Common myeloid progenitor, CD34-positive (primary cell): ENCODE results near the gene RAI14.

Experiments used
- CTCF ChIA-PET: fragments of 350-600 bp; sonication (Branson Sonifier 250); formaldehyde crosslinking; loops from one replicate; lab custom pipeline; 2021; ENCODE audit warnings: antibody characterized with exemption; lab: Charles Lee
- POLR2A ChIA-PET: fragments of 350-600 bp; sonication (Branson Sonifier 250); formaldehyde crosslinking; loops from one replicate; lab custom pipeline; 2021; ENCODE audit warnings: antibody characterized with exemption; lab: Charles Lee
- DNase-seq, 3 donors: peaks; one replicate each; pipeline versions ENCODE4 v3.0.0 to v3.0.0-alpha.2; 2013
- H3K27ac ChIP-seq, 2 experiments: 1 replicate in 1 of 2; 2 replicates in 1 of 2; pipeline ENCODE4 v1.7.0; 2013; ENCODE audit warnings: inconsistent platforms in 2 of 2, low read length in 2 of 2, mild to moderate bottlenecking in 2 of 2, low read depth in 1 of 2, moderate library complexity in 1 of 2; ENCODE audit not compliant: severe bottlenecking in 2 of 2, insufficient read depth in 1 of 2, poor library complexity in 1 of 2
- H3K27me3 ChIP-seq, 5 experiments: replicated peaks in 2 of 5; 1 replicate in 3 of 5; 2 replicates in 2 of 5; pipeline versions ENCODE4 v1.6.1 to v1.7.0; 2013; ENCODE audit warnings: low read length in 4 of 5, mild to moderate bottlenecking in 2 of 5, moderate library complexity in 2 of 5, inconsistent platforms in 1 of 5; ENCODE audit not compliant: insufficient read depth in 5 of 5, control insufficient read depth in 4 of 5
- H3K36me3 ChIP-seq, 4 experiments: 1 replicate in 2 of 4; 2 replicates in 2 of 4; pipeline versions ENCODE4 v1.6.1 to v1.7.0; 2013; ENCODE audit warnings: low read length in 3 of 4, control low read depth in 1 of 4, mild to moderate bottlenecking in 1 of 4; ENCODE audit not compliant: control insufficient read depth in 4 of 4, insufficient read depth in 4 of 4
- H3K4me1 ChIP-seq, 4 experiments: 1 replicate in 3 of 4; 2 replicates in 1 of 4; pipeline versions ENCODE4 v1.6.1 to v1.7.1; 2013; ENCODE audit warnings: low read length in 3 of 4, mild to moderate bottlenecking in 3 of 4, control low read depth in 1 of 4, inconsistent platforms in 1 of 4, moderate library complexity in 1 of 4; ENCODE audit not compliant: control insufficient read depth in 4 of 4, insufficient read depth in 4 of 4; ENCODE audit errors: control extremely low read depth in 1 of 4
- H3K4me3 ChIP-seq, 7 experiments: 1 replicate in 4 of 7; 2 replicates in 3 of 7; pipeline versions ENCODE4 v1.5.1 to v1.7.0; 2013; ENCODE audit warnings: mild to moderate bottlenecking in 7 of 7, low read length in 6 of 7, moderate library complexity in 6 of 7, inconsistent platforms in 2 of 7, low read depth in 2 of 7, control low read depth in 1 of 7; ENCODE audit not compliant: insufficient read depth in 4 of 7, control insufficient read depth in 1 of 7; ENCODE audit errors: extremely low read depth in 1 of 7
- H3K9me3 ChIP-seq, 5 experiments: 1 replicate in 4 of 5; 2 replicates in 1 of 5; pipeline versions ENCODE4 v1.6.1 to v1.7.1; 2013; ENCODE audit warnings: low read length in 4 of 5, mild to moderate bottlenecking in 2 of 5, inconsistent platforms in 1 of 5, low read depth in 1 of 5, moderate library complexity in 1 of 5; ENCODE audit not compliant: control insufficient read depth in 4 of 5, insufficient read depth in 2 of 5; ENCODE audit errors: control extremely low read depth in 1 of 5
- WGBS: methylation state at CpG from one replicate; pipeline ENCODE4 v1.1.5; 2013; ENCODE audit not compliant: insufficient coverage; 5-methylcytosine and 5-hydroxymethylcytosine counted together

The RAI14 gene

GRCh38 chr5:34854459-34855174 is 198.5 kb downstream of the RAI14 start:
- Histone ChIP-seq H3K27ac (no peak overlapping the region), H3K27me3 (no peaks in the 10 kb centered on the region), H3K9me3 (no peaks in the 10 kb centered on the region), H3K36me3 (no peaks in the 10 kb centered on the region), H3K4me1 (peaks cover 0 to 2% (median 0%) of the 10 kb centered on the region in 4 experiments), H3K4me3 (no peak overlapping the region)
- DNase-seq, result no peak
- 90% methylated on average over 2 of the region's 4 CpGs for WGBS
- ChIA-PET POLR2A (no interaction called here), CTCF (interaction anchor here (0.7 to 1.7 kb wide), 2 partner anchors 10 to 44 kb away, joined by 3 read pairs; no protein-coding TSS in a partner anchor)

- H3K9me3 ChIP-seq, result no peaks in the 10 kb centered on the region
- POLR2A ChIA-PET, result no interaction called here
- H3K4me1 ChIP-seq, result peaks cover 0 to 2% (median 0%) of the 10 kb centered on the region in 4 experiments
- WGBS, result 100% methylated on average over 2 of the region's 3 CpGs
- no peak for DNase-seq
- H3K27me3 ChIP-seq, result no peaks in the 10 kb centered on the region
- no peaks in the 10 kb centered on the region for H3K36me3 ChIP-seq
- no peak overlapping the region for H3K4me3 ChIP-seq
- H3K27ac ChIP-seq, result no peak overlapping the region
- CTCF ChIA-PET, result interaction anchor here (1.7 kb wide), 1 partner anchor 41 kb away, joined by 6 read pairs; no protein-coding TSS in a partner anchor
Measured at GRCh38 chr5:34857161-34857560, 201.0 kb downstream of the RAI14 start.

- no peak for DNase-seq
- no CpG with 5 or more reads among the region's 1 CpG for WGBS
- Histone ChIP-seq H3K36me3 (no peaks in the 10 kb centered on the region), H3K4me1 (peaks cover 0 to 8% (median 2%) of the 10 kb centered on the region in 4 experiments), H3K4me3 (no peak overlapping the region), H3K27ac (no peak overlapping the region), H3K27me3 (no peaks in the 10 kb centered on the region), H3K9me3 (no peaks in the 10 kb centered on the region)
- ChIA-PET POLR2A (no interaction called here), CTCF (interaction anchor here (1.7 kb wide), 1 partner anchor 40 kb away, joined by 6 read pairs; no protein-coding TSS in a partner anchor)
Measured at GRCh38 chr5:34857894-34858293, 201.8 kb downstream of the RAI14 start.

- ChIA-PET CTCF (interaction anchor here (1.7 kb wide), 1 partner anchor 39 kb away, joined by 6 read pairs; no protein-coding TSS in a partner anchor), POLR2A (no interaction called here)
- Histone ChIP-seq H3K27ac (no peak overlapping the region), H3K9me3 (no peaks in the 10 kb centered on the region), H3K27me3 (no peaks in the 10 kb centered on the region), H3K4me3 (no peak overlapping the region), H3K36me3 (no peaks in the 10 kb centered on the region), H3K4me1 (peaks cover 0 to 17% (median 7%) of the 10 kb centered on the region in 4 experiments)
- DNase-seq, result no peak
- WGBS, result 65% methylated on average over 2 of the region's 2 CpGs
Measured at GRCh38 chr5:34858790-34859189, 202.7 kb downstream of the RAI14 start.

DNA sequence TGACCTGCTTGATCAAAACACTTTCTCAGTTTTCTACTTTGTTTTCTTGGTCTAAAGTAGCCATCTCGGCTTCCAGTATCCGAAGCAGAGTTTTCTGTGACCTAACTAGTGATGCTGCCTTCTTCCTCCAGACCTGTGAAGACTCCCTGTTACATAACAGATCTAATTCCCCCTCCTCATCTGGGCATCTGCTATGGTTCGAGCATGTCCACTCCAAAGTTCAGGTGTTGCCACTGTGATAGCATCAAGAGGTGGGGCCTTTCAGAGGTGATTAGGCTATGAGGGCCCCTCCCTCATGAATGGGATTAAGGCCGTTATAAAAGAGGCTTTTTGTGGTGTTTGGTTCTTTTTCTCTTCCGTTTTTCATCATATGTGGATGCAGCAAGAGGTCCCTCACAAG is 203.1 kb downstream of the RAI14 start:
- no peaks in the 10 kb centered on the region for H3K9me3 ChIP-seq
- CTCF ChIA-PET, result interaction anchor here (0.7 kb wide), 1 partner anchor 182 kb away, joined by 3 read pairs; no protein-coding TSS in a partner anchor
- H3K27ac ChIP-seq, result no peak overlapping the region
- POLR2A ChIA-PET, result no interaction called here
- no peaks in the 10 kb centered on the region for H3K27me3 ChIP-seq
- H3K4me3 ChIP-seq, result no peak overlapping the region
- WGBS, result 100% methylated on average over 2 of the region's 5 CpGs
- H3K4me1 ChIP-seq, result peaks cover 0 to 22% (median 12%) of the 10 kb centered on the region in 4 experiments
- H3K36me3 ChIP-seq, result no peaks in the 10 kb centered on the region
- no peak for DNase-seq

- DNase-seq, result peak; percentile 10 to 11 (median 11)
Measured at GRCh38 chr5:34863946-34864345, 207.8 kb downstream of the RAI14 start.

GRCh38 chr5:34865091-34865490 is 209.0 kb downstream of the RAI14 start:
- H3K36me3 ChIP-seq, result no peaks in the 10 kb centered on the region
- CTCF ChIA-PET, result no interaction called here
- H3K4me3 ChIP-seq, result no peak overlapping the region
- no peak overlapping the region for H3K27ac ChIP-seq
- POLR2A ChIA-PET, result no interaction called here
- no peaks in the 10 kb centered on the region for H3K9me3 ChIP-seq
- no peaks in the 10 kb centered on the region for H3K27me3 ChIP-seq
- WGBS, result 100% methylated on average over 2 of the region's 2 CpGs
- DNase-seq, result no peak
- peaks cover 0 to 52% (median 26%) of the 10 kb centered on the region in 4 experiments for H3K4me1 ChIP-seq

More at GRCh38 chr5:34863946-34864345, 207.8 kb downstream of the RAI14 start:
- Histone ChIP-seq H3K36me3 (no peaks in the 10 kb centered on the region), H3K4me1 (peaks cover 0 to 52% (median 26%) of the 10 kb centered on the region in 4 experiments), H3K27me3 (no peaks in the 10 kb centered on the region), H3K27ac (peak overlapping the region in 1 of 2 experiments; percentile 37), H3K9me3 (no peaks in the 10 kb centered on the region), H3K4me3 (peak overlapping the region in 3 of 7 experiments; percentile 16 to 37 (median 31))
- CTCF ChIA-PET, result no interaction called here
- POLR2A ChIA-PET, result no interaction called here
- WGBS, result no CpG with 5 or more reads among the region's 3 CpGs
